GM12892 (cell line): Measurements from ENCODE around the gene SDCBP2.

Experiments used
- POLR2A ChIP-seq: IDR thresholded peaks from 2 replicates; pipeline ENCODE4 v1.6.1; 2011; ENCODE audit warnings: low read depth, low read length, control low read depth
- POLR2AphosphoS5 ChIP-seq: IDR thresholded peaks from 2 replicates; pipeline ENCODE4 v1.6.1; 2011; ENCODE audit warnings: low read depth, low read length, control low read depth

- TF ChIP-seq POLR2A (no peak), POLR2AphosphoS5 (no peak)
These were observed 46.6 kb upstream of the SDCBP2 start for GRCh38 chr20:1375515-1375914.
